GM12878 (cell line): Measurements from ENCODE around the gene DNAH2. TPM values are rescaled to one million over a fixed set of nuclear protein-coding genes. Genes with fewer than 3 reads are reported as not detected.

Experiments
- CHD1 ChIP-seq: IDR thresholded peaks from 2 replicates; pipeline ENCODE4 v1.6.1; 2012; ENCODE audit warnings: low read depth, low read length, improper control_type of control experiment
- CHD4 ChIP-seq: fragments of 200-600 bp; sonication (generic); IDR thresholded peaks from 2 replicates; pipeline ENCODE4 v1.6.1; 2016; ENCODE audit warnings: mild to moderate bottlenecking
- CREB1 ChIP-seq: IDR thresholded peaks from 2 replicates; pipeline ENCODE4 v1.6.1; 2012; ENCODE audit warnings: low read depth, mild to moderate bottlenecking, inconsistent platforms
- CREM ChIP-seq: IDR thresholded peaks from 2 replicates; pipeline ENCODE4 v1.6.1; 2014; ENCODE audit warnings: antibody characterized with exemption, low read depth
- EGR1 ChIP-seq, 2 experiments: IDR thresholded peaks; 1 replicate in 1 of 2; 2 replicates in 1 of 2; pipeline ENCODE4 v1.6.1; 2011 to 2012; ENCODE audit warnings: low read depth in 2 of 2, low read length in 2 of 2, borderline replicate concordance in 1 of 2, mild to moderate bottlenecking in 1 of 2, moderate library complexity in 1 of 2
- EZH2 ChIP-seq: IDR thresholded peaks from 2 replicates; pipeline ENCODE4 v1.6.1; 2012; ENCODE audit warnings: low read depth, mild to moderate bottlenecking, control low read depth, inconsistent platforms, low read length, borderline replicate concordance; ENCODE audit not compliant: control insufficient read depth
- FOXK2 ChIP-seq: fragments of 450-650 bp; IDR thresholded peaks from 2 replicates; pipeline ENCODE4 v1.6.1; 2017; ENCODE audit warnings: mild to moderate bottlenecking, moderate library complexity
- FOXM1 ChIP-seq: IDR thresholded peaks from 2 replicates; pipeline ENCODE4 v1.6.1; 2012; ENCODE audit warnings: low read depth, mild to moderate bottlenecking, inconsistent platforms, low read length, moderate library complexity
- GABPA ChIP-seq: IDR thresholded peaks from 2 replicates; pipeline ENCODE4 v1.6.1; 2014; ENCODE audit warnings: antibody characterized with exemption, low read depth, mild to moderate bottlenecking, inconsistent platforms
- IKZF1 ChIP-seq: fragments of 450-650 bp; conservative IDR thresholded peaks from 2 replicates; pipeline ENCODE4 v1.6.1; 2017; ENCODE audit warnings: antibody characterized with exemption, mild to moderate bottlenecking
- NRF1 ChIP-seq: conservative IDR thresholded peaks from 2 replicates; pipeline ENCODE4 v1.6.1; 2011; ENCODE audit warnings: mild to moderate bottlenecking, low read depth, low read length, improper control_type of control experiment
- PAX8 ChIP-seq: fragments of 450-650 bp; IDR thresholded peaks from 2 replicates; pipeline ENCODE4 v1.6.1; 2017; ENCODE audit warnings: mild to moderate bottlenecking, moderate library complexity
- POLR2AphosphoS2 ChIP-seq: IDR thresholded peaks from 2 replicates; pipeline ENCODE4 v1.6.1; 2011; ENCODE audit warnings: low read depth, mild to moderate bottlenecking, low read length, improper control_type of control experiment, moderate library complexity
- RAD21 ChIP-seq: IDR thresholded peaks from 2 replicates; pipeline ENCODE4 v1.6.1; 2011; ENCODE audit warnings: mild to moderate bottlenecking, low read depth, low read length, moderate library complexity; ENCODE audit not compliant: insufficient read depth
- SIX5 ChIP-seq: IDR thresholded peaks from 2 replicates; pipeline ENCODE4 v1.6.1; 2011; ENCODE audit warnings: mild to moderate bottlenecking, low read depth, low read length, moderate library complexity; ENCODE audit not compliant: severe bottlenecking
- SMARCA5 ChIP-seq: fragments of 450-650 bp; IDR thresholded peaks from 2 replicates; pipeline ENCODE4 v1.6.1; 2017; ENCODE audit warnings: mild to moderate bottlenecking
- polyA plus RNA-seq, 11 experiments: library from polyadenylated mRNA; depleted of rRNA in 4 of 11; unstranded in 6 of 11; stranded (reverse) in 5 of 11; fragments of >200 nt; fragmentation: Nextera tagmentation in 4 of 11; fragmentation: Illumina TruSeq in 1 of 11; extraction: Ambion mirVana in 4 of 11; extraction: Trizol in 1 of 11; gene quantifications; 1 replicate in 1 of 11; 2 replicates in 10 of 11; pipeline versions ENCODE4 v1.2.1 to v1.2.3, GENCODE V29; 2011 to 2016; ENCODE audit warnings: inconsistent platforms in 2 of 11, missing spikeins in 2 of 11, low read depth in 1 of 11
- total RNA-seq, 4 experiments: library from RNA; depleted of rRNA in 3 of 4; stranded (reverse); fragments of >200 nt in 3 of 4; fragmentation: Illumina TruSeq in 1 of 4; extraction: Trizol in 1 of 4; gene quantifications; 2 replicates each; pipeline versions ENCODE4 v1.2.1 to v1.2.3, GENCODE V29; 2013 to 2021
- TF ChIP-seq, protein P1 (sequence below): fragments of 450-650 bp; formaldehyde crosslinking; IDR thresholded peaks from 2 replicates; pipeline ENCODE4 v1.4.0; 2020; ENCODE audit warnings: mild to moderate bottlenecking, moderate library complexity
- TF ChIP-seq, protein P2 (sequence below): IDR thresholded peaks from 2 replicates; pipeline ENCODE4 v1.6.1; 2011; ENCODE audit warnings: low read depth, low read length, improper control_type of control experiment, borderline replicate concordance
- TF ChIP-seq, protein P3 (sequence below): IDR thresholded peaks from 2 replicates; pipeline ENCODE4 v1.6.1; 2012; ENCODE audit warnings: low read depth, low read length, improper control_type of control experiment
- TF ChIP-seq, protein P4 (sequence below): fragments of 450-650 bp; IDR thresholded peaks from 2 replicates; pipeline ENCODE4 v1.6.1; 2017; ENCODE audit warnings: borderline replicate concordance
- TF ChIP-seq, protein P5 (sequence below): fragments of 450-650 bp; IDR thresholded peaks from 2 replicates; pipeline ENCODE4 v1.6.1; 2017; ENCODE audit warnings: mild to moderate bottlenecking

The DNAH2 gene
- total and polyA plus RNA-seq, 10 of the 15 experiments (the other 5 are each of a cell fraction or from before 2014, with no cell fraction given) = not detected

DNA sequence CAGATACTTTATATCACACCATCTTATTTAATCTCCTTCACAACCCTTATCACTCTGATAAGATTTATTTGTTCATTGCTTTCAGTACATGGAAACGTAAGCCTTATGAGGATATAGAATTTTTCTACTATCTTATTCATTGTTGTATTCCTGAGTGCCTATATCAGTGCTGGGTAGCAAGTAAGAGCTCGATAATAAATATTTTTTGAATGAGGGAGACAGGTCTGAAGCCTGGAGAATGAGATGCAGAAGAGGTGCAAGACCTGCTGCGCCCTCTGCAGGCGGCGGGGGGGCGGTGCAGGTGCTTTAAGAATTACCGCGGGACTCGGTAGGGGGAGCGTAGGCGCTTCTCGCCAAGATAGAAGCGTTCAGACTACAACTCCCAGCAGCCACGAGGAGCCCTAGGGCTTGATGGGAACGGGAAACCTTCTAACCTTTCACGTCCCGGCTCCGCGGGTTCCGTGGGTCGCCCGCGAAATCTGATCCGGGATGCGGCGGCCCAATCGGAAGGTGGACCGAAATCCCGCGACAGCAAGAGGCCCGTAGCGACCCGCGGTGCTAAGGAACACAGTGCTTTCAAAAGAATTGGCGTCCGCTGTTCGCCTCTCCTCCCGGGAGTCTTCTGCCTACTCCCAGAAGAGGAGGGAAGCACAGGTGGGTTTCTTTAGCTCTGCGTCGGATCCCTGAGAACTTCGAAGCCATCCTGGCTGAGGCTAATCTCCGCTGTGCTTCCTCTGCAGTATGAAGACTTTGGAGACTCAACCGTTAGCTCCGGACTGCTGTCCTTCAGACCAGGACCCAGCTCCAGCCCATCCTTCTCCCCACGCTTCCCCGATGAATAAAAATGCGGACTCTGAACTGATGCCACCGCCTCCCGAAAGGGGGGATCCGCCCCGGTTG lies 29.4 kb upstream of the DNAH2 start, which contains the start of gene WRAP53 (continued):
- TF ChIP-seq, protein P1, sequence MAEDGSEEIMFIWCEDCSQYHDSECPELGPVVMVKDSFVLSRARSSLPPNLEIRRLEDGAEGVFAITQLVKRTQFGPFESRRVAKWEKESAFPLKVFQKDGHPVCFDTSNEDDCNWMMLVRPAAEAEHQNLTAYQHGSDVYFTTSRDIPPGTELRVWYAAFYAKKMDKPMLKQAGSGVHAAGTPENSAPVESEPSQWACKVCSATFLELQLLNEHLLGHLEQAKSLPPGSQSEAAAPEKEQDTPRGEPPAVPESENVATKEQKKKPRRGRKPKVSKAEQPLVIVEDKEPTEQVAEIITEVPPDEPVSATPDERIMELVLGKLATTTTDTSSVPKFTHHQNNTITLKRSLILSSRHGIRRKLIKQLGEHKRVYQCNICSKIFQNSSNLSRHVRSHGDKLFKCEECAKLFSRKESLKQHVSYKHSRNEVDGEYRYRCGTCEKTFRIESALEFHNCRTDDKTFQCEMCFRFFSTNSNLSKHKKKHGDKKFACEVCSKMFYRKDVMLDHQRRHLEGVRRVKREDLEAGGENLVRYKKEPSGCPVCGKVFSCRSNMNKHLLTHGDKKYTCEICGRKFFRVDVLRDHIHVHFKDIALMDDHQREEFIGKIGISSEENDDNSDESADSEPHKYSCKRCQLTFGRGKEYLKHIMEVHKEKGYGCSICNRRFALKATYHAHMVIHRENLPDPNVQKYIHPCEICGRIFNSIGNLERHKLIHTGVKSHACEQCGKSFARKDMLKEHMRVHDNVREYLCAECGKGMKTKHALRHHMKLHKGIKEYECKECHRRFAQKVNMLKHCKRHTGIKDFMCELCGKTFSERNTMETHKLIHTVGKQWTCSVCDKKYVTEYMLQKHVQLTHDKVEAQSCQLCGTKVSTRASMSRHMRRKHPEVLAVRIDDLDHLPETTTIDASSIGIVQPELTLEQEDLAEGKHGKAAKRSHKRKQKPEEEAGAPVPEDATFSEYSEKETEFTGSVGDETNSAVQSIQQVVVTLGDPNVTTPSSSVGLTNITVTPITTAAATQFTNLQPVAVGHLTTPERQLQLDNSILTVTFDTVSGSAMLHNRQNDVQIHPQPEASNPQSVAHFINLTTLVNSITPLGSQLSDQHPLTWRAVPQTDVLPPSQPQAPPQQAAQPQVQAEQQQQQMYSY = no peak
- TF ChIP-seq CREB1 (peak; percentile 71), CHD4 (no peak), CHD1 (no peak), SIX5 (peak; percentile 95), FOXM1 (no peak; the same call in 1 of the 2 replicates), IKZF1 (peak; percentile 91), POLR2AphosphoS2 (no peak), SMARCA5 (peak; percentile 92), CREM (peak; percentile 85), NRF1 (no peak), GABPA (0 out of 2 replicates have a peak, but pooled peaks have one; percentile 64), EZH2 (no peak), RAD21 (peak; percentile 78), FOXK2 (no peak), EGR1 (IDR thresholded peaks at IDR 0.05; ENCODE audit: borderline replicate concordance in 1 of 2, low read depth in 2 of 2, low read length in 2 of 2) (no peak), PAX8 (0 out of 2 replicates have a peak, but pooled peaks have one; percentile 36)
- TF ChIP-seq, protein P2, sequence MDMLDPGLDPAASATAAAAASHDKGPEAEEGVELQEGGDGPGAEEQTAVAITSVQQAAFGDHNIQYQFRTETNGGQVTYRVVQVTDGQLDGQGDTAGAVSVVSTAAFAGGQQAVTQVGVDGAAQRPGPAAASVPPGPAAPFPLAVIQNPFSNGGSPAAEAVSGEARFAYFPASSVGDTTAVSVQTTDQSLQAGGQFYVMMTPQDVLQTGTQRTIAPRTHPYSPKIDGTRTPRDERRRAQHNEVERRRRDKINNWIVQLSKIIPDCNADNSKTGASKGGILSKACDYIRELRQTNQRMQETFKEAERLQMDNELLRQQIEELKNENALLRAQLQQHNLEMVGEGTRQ = no peak; the same call in 1 of the 2 replicates
- TF ChIP-seq, protein P3, sequence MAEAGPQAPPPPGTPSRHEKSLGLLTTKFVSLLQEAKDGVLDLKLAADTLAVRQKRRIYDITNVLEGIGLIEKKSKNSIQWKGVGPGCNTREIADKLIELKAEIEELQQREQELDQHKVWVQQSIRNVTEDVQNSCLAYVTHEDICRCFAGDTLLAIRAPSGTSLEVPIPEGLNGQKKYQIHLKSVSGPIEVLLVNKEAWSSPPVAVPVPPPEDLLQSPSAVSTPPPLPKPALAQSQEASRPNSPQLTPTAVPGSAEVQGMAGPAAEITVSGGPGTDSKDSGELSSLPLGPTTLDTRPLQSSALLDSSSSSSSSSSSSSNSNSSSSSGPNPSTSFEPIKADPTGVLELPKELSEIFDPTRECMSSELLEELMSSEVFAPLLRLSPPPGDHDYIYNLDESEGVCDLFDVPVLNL = peak; percentile 88
- TF ChIP-seq, protein P4, sequence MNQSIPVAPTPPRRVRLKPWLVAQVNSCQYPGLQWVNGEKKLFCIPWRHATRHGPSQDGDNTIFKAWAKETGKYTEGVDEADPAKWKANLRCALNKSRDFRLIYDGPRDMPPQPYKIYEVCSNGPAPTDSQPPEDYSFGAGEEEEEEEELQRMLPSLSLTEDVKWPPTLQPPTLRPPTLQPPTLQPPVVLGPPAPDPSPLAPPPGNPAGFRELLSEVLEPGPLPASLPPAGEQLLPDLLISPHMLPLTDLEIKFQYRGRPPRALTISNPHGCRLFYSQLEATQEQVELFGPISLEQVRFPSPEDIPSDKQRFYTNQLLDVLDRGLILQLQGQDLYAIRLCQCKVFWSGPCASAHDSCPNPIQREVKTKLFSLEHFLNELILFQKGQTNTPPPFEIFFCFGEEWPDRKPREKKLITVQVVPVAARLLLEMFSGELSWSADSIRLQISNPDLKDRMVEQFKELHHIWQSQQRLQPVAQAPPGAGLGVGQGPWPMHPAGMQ = no peak
- TF ChIP-seq, protein P5, sequence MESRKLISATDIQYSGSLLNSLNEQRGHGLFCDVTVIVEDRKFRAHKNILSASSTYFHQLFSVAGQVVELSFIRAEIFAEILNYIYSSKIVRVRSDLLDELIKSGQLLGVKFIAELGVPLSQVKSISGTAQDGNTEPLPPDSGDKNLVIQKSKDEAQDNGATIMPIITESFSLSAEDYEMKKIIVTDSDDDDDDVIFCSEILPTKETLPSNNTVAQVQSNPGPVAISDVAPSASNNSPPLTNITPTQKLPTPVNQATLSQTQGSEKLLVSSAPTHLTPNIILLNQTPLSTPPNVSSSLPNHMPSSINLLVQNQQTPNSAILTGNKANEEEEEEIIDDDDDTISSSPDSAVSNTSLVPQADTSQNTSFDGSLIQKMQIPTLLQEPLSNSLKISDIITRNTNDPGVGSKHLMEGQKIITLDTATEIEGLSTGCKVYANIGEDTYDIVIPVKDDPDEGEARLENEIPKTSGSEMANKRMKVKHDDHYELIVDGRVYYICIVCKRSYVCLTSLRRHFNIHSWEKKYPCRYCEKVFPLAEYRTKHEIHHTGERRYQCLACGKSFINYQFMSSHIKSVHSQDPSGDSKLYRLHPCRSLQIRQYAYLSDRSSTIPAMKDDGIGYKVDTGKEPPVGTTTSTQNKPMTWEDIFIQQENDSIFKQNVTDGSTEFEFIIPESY = no peak
